Endothelial cell (in vitro differentiated cells): Measurements from ENCODE around the gene CMC2. TPM values are rescaled to one million over a fixed set of nuclear protein-coding genes. Genes with fewer than 3 reads are reported as not detected.

ENCODE experiments used
- DNase-seq: peaks from one replicate; pipeline ENCODE4 v3.0.0; 2021; ENCODE audit warnings: low spot score
- H3K27ac Mint-ChIP-seq: one replicate; pipeline ENCODE4 v1.8.0; 2021; ENCODE audit warnings: mixed read lengths, inconsistent platforms; ENCODE audit not compliant: unreplicated experiment
- H3K27me3 Mint-ChIP-seq: one replicate; pipeline ENCODE4 v1.8.0; 2021; ENCODE audit warnings: mild to moderate bottlenecking, moderate library complexity, mixed read lengths, inconsistent platforms; ENCODE audit not compliant: unreplicated experiment
- H3K36me3 Mint-ChIP-seq: one replicate; pipeline ENCODE4 v1.8.0; 2021; ENCODE audit warnings: mild to moderate bottlenecking, low read depth, mixed read lengths, inconsistent platforms; ENCODE audit not compliant: unreplicated experiment
- H3K4me1 Mint-ChIP-seq: one replicate; pipeline ENCODE4 v1.8.0; 2021; ENCODE audit warnings: mild to moderate bottlenecking, mixed read lengths, inconsistent platforms; ENCODE audit not compliant: unreplicated experiment
- H3K4me3 Mint-ChIP-seq: one replicate; pipeline ENCODE4 v1.8.0; 2021; ENCODE audit warnings: mild to moderate bottlenecking, mixed read lengths, inconsistent platforms; ENCODE audit not compliant: unreplicated experiment
- H3K9me3 Mint-ChIP-seq: one replicate; pipeline ENCODE4 v1.8.0; 2021; ENCODE audit warnings: mixed read lengths, inconsistent platforms; ENCODE audit not compliant: unreplicated experiment
- CTCF ChIP-seq: fragments of 200-600 bp; sonication (generic); IDR thresholded peaks from one replicate; pipeline ENCODE4 v1.5.0; 2021; ENCODE audit warnings: antibody characterized with exemption; ENCODE audit not compliant: unreplicated experiment
- total RNA-seq: library from RNA; stranded (reverse); fragmentation: NEBNext Ultra II Directional; extraction: Animal tissue kit (Norgen Biotek cat#: 25700); gene quantifications from one replicate; pipeline ENCODE4 v1.2.1, GENCODE V29; 2021; ENCODE audit not compliant: unreplicated experiment

The CMC2 gene
- total RNA-seq, 1 donor from 2014 or later = 51.1 TPM

GRCh38 chr16:81008505-81008789, 1.8 kb upstream of the CMC2 start:
- Mint-ChIP-seq H3K4me1 (peaks cover 15% of the 10 kb centered on the region), H3K36me3 (peaks cover 3% of the 10 kb centered on the region), H3K4me3 (peak overlapping the region; percentile 98), H3K27ac (peak overlapping the region; percentile 99), H3K27me3 (peaks cover 3% of the 10 kb centered on the region), H3K9me3 (no peaks in the 10 kb centered on the region)
- TF ChIP-seq CTCF = no peak
- DNase-seq = no peak

GRCh38 chr16:81006211-81006812, 373 bp downstream of the CMC2 start:
- peak; percentile 68 for DNase-seq
- Mint-ChIP-seq H3K9me3 (no peaks in the 10 kb centered on the region), H3K4me1 (peaks cover 15% of the 10 kb centered on the region), H3K36me3 (peaks cover 3% of the 10 kb centered on the region), H3K27ac (peak overlapping the region; percentile 74), H3K27me3 (peaks cover 3% of the 10 kb centered on the region), H3K4me3 (peak overlapping the region; percentile 98)
- no peak for TF ChIP-seq CTCF

- Mint-ChIP-seq H3K9me3 (no peaks in the 10 kb centered on the region), H3K4me3 (peak overlapping the region; percentile 98), H3K27me3 (peaks cover 3% of the 10 kb centered on the region), H3K27ac (peak overlapping the region; percentile 74), H3K36me3 (peaks cover 3% of the 10 kb centered on the region), H3K4me1 (peaks cover 15% of the 10 kb centered on the region)
- DNase-seq = no peak
- TF ChIP-seq CTCF = no peak
Observed at GRCh38 chr16:81005610-81006161, 999 bp downstream of the CMC2 start.

GRCh38 chr16:81004646-81005353, 1.9 kb downstream of the CMC2 start:
- peak; percentile 81 for TF ChIP-seq CTCF
- Mint-ChIP-seq H3K36me3 (peaks cover 3% of the 10 kb centered on the region), H3K4me1 (peaks cover 15% of the 10 kb centered on the region), H3K4me3 (peak overlapping the region; percentile 56), H3K27ac (no peak overlapping the region), H3K9me3 (no peaks in the 10 kb centered on the region), H3K27me3 (peaks cover 3% of the 10 kb centered on the region)
- DNase-seq = peak; percentile 25
